ENCODE measurements around the gene IGSF6. TPM values are rescaled to one million over a fixed set of nuclear protein-coding genes. Genes with fewer than 3 reads are reported as not detected.

IGSF6 gene
- polyA plus RNA-seq, 1 donor from 2014 or later = not detected

GRCh38 chr16:21656795-21657768, 4.7 kb upstream of the IGSF6 start:
- no peak overlapping the region for H2AFZ ChIP-seq (ENCODE audit: low read depth, low read length)
- H3K27ac ChIP-seq (ENCODE audit: low read length) = no peak overlapping the region
- H3K36me3 ChIP-seq (ENCODE audit: insufficient read depth, low read length) = peaks cover 13% of the 10 kb centered on the region

GRCh38 chr16:21654881-21655280, 2.5 kb upstream of the IGSF6 start:
- Histone ChIP-seq H3K27me3 (ENCODE audit: insufficient read depth, low read depth, low read length) (no peaks in the 10 kb centered on the region), H3K79me2 (replicated peaks; ENCODE audit: insufficient read depth, low read length) (no peaks in the 10 kb centered on the region), H3K4me3 (ENCODE audit: low read length) (no peak overlapping the region), H3K9me3 (ENCODE audit: low read length) (no peaks in the 10 kb centered on the region), H3F3A (ENCODE audit: insufficient read depth, low read length, poor library complexity, severe bottlenecking) (no peaks in the 10 kb centered on the region), H2AFZ (ENCODE audit: low read depth, low read length) (no peak overlapping the region), H3K36me3 (ENCODE audit: insufficient read depth, low read length) (peaks cover 13% of the 10 kb centered on the region), H3K9ac (ENCODE audit: low read length) (no peak overlapping the region), H3K4me2 (ENCODE audit: low read length) (no peak overlapping the region), H3K27ac (ENCODE audit: low read length) (no peak overlapping the region), H4K20me1 (ENCODE audit: insufficient read depth) (no peaks in the 10 kb centered on the region), H3K9me2 (ENCODE audit: insufficient read depth, low read length) (no peaks in the 10 kb centered on the region)
- TF ChIP-seq MXI1 (conservative IDR thresholded peaks at IDR 0.05; ENCODE audit: poor library complexity, severe bottlenecking) (no peak), CTCF (IDR thresholded peaks at IDR 0.05; ENCODE audit: poor library complexity, severe bottlenecking) (no peak), REST (IDR thresholded peaks at IDR 0.05; ENCODE audit: borderline replicate concordance) (no peak), RAD21 (conservative IDR thresholded peaks at IDR 0.05) (no peak), POLR2AphosphoS5 (IDR thresholded peaks at IDR 0.05) (no peak), SMC3 (conservative IDR thresholded peaks at IDR 0.05; ENCODE audit: poor library complexity) (no peak)

More at GRCh38 chr16:21656795-21657768, 4.7 kb upstream of the IGSF6 start:
- Histone ChIP-seq H3K4me3 (ENCODE audit: low read length) (no peak overlapping the region), H3K9ac (ENCODE audit: low read length) (no peak overlapping the region), H3K27me3 (ENCODE audit: insufficient read depth, low read depth, low read length) (no peaks in the 10 kb centered on the region), H3K9me3 (ENCODE audit: low read length) (no peaks in the 10 kb centered on the region), H3K79me2 (replicated peaks; ENCODE audit: insufficient read depth, low read length) (no peaks in the 10 kb centered on the region), H4K20me1 (ENCODE audit: insufficient read depth) (no peaks in the 10 kb centered on the region), H3K4me2 (ENCODE audit: low read length) (no peak overlapping the region), H3F3A (ENCODE audit: insufficient read depth, low read length, poor library complexity, severe bottlenecking) (no peaks in the 10 kb centered on the region), H3K9me2 (ENCODE audit: insufficient read depth, low read length) (no peaks in the 10 kb centered on the region)
- TF ChIP-seq CTCF (IDR thresholded peaks at IDR 0.05; ENCODE audit: poor library complexity, severe bottlenecking) (peak; percentile 80), REST (IDR thresholded peaks at IDR 0.05; ENCODE audit: borderline replicate concordance) (no peak), RAD21 (conservative IDR thresholded peaks at IDR 0.05) (peak; percentile 65), SMC3 (conservative IDR thresholded peaks at IDR 0.05; ENCODE audit: poor library complexity) (peak; percentile 64), TAF1 (IDR thresholded peaks at IDR 0.05; ENCODE audit: low read depth) (no peak)

Measured in neural cell (in vitro differentiated cells).